NCI-H2227 (cell line): Measurements from ENCODE around the gene KDF1.

ENCODE experiments used
- DNase-seq: peaks from one replicate; lab custom pipeline; 2025; ENCODE audit not compliant: unreplicated experiment; lab: John Stamatoyannopoulos, UW

KDF1 gene, protein sequence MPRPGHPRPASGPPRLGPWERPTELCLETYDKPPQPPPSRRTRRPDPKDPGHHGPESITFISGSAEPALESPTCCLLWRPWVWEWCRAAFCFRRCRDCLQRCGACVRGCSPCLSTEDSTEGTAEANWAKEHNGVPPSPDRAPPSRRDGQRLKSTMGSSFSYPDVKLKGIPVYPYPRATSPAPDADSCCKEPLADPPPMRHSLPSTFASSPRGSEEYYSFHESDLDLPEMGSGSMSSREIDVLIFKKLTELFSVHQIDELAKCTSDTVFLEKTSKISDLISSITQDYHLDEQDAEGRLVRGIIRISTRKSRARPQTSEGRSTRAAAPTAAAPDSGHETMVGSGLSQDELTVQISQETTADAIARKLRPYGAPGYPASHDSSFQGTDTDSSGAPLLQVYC

DNA sequence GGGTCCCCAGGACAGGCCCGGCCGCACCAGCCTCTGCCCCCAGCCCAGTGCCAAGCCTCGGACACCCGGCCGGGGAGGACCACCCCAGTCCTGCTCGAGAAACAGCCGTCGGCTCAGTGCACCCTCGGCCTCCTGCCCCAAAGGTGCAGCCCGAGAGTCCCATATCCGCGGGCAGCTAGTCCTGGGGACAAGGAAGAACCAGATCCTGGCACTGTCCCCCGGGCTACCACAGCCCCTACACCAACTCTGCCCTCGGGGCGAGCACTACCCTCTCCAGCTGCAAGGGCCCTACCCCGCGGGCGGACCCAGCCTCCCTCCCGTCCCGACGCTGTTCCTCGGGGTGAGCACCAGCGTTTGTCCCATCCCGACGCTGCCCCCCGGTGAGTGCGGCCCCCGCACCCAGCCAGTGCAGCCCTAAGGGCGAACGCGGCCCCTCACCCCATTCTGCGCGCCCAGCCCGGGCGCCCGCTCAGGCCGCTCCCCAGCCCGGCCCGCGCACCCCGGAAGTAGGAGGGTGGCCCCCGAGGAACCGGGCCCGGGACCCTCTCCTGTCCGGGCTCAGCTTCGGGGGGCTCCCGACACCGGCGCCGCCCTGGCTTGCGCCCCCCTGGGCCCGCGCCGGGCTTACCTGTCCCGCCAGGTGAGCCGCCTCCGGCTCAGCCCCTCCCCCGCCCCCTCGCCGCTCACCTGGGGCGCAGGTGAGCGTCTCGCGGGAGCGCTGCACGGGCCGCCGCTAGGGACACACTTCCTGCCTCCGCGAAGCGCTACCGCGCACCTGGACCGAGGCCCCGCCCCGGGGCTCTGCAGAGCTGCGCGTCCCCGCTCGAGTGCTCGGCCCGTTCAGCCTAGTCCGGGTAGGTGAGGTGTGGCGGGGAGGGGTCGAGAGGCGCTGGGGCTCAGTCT, at the start of gene KDF1:
Gene KDF1, minus strand, starts transcription at position 747 of the 903 bp plus-strand sequence. CDS start 8,088 bp downstream, outside the sequence.
- DNase-seq = peak; percentile 25

DNA sequence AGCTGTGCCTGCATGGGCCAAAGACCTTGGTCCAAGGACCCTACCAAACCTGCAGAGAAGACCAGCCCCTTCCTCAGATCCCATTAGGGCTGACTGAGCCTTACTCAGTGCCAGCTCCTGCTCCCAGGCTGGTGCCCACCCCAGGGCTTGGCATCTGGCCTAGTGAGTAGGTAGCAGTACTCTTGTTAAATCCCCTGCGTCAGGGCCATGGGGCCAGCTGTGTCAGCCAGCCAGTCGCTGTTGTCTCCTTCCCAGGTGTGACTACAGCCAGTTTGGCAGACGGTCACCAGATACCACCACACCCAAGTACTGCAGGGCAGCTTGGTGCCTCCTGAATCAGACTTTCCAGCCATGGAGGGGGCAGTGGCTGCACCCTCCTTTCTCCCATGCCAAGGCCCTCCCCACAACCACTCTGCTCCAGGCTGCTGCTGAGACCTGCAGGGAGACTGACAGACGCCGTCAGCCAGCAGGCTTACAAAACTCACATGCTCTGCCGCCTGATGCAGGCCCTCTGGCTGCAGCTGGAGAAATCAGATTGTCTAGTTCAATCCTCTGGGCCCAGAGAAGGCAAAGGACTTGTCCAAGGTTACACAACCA, 49.4 kb upstream of the KDF1 start:
- DNase-seq = no peak

DNA sequence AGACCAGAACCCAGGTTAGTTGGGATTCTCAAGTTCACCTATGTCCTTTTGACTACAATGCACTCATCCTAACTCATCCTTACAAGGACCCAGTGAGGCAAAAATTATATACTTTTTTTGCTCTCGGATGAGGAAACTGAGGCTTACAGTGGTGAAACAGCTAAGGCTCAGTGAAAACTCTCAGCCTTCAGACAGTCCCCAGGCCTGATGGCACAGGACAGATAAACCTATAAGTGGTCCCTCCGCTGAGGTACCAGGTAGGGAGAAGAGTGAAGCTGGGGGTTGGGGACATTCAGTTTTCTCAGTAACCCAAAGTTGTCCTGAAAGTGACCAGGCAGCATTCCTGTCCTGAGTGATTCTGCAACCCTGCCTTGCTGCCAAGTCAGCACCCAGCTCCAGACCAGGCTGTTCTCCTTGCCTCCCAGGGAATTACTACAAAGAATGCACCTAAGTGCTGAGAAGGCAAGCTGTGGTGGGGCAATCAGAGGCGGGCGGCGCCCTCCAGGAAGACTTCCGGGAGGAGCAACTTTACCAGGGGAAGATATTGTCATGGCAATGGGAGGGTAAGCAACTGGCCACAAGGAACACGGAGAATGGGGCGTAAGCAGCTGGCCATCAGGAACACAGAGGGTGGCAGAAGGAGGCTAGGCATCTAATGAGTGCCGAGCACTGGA, 47.8 kb upstream of the KDF1 start:
- no peak for DNase-seq

DNA sequence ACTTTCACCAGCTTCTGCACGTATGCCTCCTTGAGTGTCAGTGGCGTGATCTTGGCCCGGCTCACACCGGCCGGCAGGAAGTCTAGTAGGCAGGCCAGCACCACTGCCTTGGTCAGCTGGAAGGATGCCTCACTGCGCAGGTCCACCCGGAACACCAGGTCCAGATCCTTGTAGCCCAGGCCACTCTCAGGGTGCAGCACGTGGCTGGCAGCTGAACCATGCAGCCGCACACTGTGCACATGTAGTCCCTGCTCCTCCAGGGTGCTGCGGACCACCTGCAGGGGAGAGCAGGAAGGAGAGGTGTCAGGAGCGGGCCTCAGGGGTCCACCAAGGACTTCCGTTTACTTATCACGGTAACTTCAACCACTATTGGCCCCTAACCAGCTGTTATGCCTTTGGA, 46.4 kb upstream of the KDF1 start:
- no peak for DNase-seq

DNA sequence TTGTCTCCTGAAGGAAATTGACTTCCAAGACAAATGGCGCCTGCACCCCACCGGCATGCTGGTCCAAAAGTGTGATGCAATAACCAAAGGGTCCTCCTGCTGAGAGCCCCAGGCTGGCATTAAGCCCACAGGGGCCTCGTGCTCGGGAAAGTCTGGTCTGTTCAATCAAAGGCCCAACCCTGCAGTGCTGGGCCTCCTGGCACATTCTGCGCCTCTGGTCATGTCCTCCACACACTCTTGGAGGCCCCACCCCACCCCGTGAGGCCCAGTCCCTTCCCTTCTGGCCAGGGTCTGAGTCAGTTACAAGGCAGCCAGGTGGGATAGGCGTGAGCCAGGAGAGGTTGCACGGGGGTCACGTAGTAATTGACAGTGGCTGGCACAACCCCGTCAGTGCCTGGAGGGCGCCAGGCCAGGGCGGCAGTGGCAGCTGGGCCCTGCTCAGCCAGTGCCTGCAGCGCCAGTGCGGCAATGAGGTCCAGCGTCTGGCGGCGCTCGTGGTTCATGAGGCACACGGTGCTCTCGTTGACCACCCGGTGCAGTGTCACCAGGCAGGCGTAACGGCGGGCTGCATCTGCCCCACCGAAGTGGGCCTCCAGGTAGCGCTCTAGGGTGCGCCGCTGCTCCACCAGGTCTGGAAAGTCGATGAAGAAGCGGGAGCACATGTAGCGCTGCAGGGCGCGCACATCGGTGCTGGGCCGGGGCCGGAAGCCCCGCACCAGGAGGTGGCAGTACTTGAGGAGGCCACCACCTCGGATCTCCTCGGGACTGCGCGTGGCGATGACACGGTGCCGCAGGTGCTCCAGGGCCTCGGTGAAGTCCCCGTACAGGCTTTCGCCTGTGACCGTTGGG, 45.6 kb upstream of the KDF1 start:
- DNase-seq = no peak

DNA sequence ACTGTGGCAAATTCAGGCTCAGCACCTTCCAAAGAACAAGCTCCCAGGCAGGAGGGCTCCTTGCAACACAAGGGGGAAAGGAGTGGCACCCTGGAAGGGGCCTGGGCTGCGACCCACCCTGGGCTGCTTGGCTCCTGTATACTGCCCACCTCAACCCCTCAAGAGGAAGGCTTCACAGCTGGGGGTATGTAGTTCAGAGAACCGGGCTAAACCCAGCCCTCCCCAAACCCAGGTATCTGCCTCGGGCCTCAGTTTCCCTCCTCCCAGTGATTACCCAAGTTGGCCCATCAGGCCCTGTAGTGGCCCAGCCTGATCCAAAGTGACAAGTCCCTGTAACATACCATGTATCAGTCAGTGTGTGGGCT, 44.9 kb upstream of the KDF1 start:
- DNase-seq = no peak

DNA sequence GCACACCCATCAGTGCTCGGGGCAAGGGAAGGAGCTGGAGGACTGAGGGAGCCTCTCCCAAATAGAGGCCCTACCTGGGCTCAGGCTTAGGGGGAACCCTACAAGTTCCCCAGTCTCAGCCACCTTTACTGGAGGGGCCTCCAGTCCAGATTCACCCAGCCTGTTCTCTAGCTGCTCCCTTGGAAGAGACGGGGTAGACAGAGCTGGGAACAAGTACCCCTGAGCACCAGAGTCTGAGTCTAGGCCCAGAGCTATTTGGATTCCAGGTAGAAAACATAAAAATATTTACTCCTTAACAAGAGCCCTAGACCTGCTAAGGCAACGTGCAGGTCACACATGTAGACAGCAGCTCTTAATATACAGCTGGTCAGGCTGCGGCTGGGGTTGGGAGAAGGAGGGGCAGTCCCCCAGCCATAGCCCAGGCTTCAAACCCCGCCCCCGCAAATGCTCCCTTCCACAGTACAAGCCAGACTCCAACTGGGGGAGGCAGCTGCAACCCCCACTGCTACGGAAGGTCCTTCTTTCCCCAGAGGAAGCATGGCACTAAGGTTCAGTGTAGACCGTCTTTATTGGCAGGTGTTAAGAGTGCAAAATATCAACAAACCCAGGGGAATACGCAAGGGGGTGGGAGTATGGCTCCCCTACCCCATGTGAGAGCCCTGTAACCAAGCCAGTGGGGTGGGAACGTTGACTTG, 44.4 kb upstream of the KDF1 start:
- DNase-seq = peak; percentile 70

DNA sequence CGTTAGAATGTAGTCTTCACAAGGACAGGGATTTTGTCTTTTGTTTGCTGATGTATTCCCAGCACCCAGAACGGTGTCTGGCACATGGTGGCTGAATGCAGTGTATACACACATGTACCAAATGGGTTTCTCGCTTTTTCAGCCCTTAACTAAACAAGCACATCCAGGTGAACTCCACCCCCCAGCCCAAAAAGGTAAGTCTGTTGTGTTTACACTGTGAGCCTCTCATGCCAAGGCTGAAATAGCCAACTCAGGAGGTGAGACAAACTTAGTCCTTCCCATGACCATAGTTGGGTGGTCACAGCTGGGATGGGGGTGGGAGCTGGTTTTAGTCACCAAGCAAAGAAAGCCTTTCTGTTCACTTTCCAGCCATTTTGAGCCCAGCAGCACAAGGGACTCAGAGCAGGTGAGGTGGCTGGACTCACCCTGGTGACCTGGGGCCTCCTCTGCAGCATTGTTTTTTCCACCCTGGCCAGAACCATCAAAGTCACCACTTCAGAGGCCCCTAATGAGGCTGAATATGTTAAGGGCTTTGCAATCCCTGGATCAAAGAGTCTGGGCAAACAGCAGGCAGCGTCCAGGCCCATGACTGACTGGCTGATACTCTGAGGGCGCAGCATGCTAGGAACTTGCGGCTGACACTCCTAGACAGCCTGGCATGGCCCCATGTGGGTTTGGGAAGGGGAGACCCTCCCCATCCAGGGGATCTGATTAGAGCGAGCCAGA, 43.6 kb upstream of the KDF1 start:
- no peak for DNase-seq

DNA sequence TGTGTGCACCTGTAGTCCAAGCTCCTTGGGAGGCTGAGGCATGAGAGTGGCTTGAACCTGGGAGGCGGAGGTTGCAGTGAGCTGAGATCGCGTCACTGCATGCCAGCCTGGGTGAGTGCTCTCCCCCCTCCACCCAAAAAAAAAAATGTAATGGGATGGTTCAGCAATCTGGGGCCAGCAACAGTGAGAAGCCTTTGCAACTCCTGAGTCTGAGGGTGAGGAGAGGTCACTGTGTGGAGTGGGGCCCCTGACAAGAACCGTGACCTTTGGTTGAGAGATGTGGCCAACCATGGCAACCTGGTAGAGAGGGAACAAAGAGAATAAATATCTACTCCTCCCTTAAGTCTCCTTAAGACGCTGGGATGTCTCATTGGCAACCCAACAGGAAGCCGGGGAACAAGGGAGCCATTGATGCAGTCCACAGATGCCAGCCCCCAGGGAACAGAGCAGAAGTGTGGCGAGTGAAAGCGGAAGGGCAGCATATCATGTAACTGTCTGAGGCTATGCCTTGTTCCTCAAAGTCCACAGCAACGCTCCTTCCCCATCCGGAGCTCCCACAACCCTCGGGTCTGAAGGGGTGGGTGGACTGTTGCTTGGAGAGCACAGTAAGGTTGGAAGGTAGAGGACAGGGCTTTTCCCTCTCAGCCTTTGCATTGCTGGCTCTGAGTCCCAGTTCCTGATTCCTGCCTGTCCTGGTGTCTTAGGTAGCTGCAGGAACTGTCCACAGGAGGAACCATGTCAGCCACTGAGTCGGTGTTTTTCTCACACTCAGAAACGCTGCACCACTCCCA, 41.5 kb upstream of the KDF1 start:
- no peak for DNase-seq

DNA sequence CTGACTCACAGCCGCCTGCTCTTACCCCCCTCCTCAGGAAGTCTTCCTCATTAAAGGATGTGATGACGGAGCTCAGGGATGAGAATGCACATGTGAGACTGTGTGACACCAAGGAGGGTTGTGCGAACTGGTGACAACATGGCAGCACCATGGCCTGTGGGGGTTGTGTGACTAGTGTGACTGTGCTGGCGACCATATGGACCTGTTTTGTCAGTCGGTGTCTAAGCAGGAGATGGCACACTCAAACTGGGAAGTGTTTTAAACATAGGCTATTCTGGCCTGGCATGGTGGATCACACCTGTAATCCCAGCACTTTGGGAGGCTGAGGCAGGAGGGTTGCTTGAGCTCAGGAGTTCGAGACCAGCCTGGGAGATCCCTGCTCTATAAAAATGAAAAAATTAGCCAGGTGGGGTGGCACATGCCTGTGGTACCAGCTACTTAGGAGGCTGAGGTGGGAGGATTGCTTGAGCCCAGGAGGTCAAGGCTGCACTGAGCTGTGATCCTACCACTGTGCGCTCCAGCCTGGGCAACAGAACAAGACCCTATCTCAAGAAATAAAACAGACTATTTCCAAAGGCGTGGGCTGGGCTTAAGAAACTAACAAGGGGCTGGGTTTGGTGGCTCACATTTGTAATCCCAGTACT, 40.7 kb upstream of the KDF1 start:
- DNase-seq = no peak

DNA sequence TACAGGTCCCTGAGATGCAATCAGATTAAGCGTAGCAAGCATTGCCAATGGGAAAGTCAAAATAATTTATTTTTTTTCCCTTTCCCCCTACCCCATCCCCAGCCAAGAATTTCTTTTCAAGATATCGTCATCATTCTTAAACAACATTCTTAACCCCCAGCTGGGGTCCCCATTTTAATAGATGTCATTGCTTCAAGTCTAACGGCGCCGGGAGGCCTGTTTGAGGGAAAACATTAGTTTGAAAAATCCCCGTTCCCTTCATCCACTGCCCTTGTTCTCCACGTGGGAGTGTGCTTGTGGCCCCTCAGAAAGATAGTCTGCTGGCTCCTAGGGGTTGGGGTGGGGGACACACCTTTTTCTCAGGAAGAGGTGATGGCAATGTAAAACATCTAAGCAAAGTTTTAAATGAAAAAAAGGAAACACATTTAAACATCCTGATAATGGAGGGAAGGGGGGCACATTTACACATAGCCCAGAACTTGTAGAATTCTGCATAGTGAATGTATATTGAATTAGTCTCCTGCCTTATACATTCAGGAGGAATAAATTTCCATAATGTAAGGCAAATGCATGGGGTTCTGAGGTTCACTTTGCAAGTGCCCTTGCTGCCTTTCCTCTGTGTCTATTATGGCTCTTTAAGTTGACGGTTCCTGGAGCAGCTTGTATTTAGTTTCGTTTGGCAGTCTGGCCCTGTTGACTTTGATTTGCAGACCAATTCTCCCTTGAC, 40.0 kb upstream of the KDF1 start:
- no peak for DNase-seq

DNA sequence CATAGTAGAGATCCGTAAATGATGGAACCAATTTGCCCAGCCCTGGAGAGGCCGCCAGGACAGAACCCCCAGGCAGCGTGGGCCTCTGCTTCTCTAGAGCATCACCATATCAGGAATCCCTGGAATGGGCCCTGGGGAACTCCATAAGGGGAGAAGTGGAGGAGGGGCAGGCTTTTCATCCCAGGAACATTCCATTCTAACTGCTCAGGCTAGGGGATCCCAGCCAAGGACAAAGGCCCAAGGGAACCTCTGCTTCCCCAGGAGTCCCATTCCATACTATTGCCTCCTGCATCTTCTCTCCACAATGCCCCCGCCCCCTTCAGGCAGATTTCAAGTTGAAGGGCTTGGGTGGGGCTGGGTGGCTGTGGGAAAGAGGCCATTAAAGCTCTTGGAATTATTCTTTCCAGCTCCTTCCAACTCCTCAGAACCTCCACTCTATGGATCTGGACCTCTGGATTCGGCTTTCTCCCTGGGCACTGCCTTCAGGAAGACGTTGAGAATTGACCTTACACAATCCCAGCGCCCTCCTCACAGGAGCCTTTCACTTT, 39.2 kb upstream of the KDF1 start:
- no peak for DNase-seq

DNA sequence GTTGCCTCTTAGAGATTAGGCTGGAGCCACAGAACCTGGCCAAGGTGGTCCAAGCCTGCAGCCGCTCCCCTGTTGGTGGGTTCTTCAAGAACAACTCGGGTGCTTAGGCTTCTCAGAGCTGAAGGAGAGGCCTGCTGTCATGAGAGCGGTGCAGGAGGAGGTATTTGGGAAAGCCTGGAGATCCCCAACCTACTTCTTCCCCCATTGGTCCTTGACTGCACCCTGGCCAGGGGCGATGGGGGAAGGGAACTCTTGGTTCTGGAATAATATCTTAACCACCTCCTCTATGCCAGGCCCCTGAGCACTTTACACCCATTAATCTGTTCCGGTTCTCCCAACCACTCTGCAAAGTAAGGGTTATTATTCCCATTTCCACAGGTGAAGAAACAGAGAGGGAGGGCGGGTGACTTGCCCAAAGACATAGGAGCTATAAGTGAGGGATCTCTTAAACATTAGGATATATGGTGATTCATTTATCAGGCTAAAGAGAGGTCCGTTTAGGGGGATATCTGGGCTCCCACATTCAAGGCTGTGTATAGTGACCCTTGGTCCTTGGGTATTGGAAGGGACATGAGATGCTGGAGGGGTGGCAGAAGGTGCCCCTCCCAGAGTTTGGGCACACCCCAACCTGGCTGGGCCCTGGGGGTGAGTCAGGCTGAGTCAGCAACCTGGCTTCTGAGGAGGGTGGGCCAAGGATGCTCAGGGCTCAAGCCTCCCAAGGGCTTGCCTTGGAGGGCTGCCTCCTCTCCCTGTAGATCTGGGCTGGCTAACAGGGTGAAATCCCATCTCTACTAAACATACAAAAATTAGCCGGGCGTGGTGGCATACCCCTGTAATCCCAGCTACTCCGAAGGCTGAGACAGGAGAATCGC, 38.4 kb upstream of the KDF1 start:
- DNase-seq = no peak

DNA sequence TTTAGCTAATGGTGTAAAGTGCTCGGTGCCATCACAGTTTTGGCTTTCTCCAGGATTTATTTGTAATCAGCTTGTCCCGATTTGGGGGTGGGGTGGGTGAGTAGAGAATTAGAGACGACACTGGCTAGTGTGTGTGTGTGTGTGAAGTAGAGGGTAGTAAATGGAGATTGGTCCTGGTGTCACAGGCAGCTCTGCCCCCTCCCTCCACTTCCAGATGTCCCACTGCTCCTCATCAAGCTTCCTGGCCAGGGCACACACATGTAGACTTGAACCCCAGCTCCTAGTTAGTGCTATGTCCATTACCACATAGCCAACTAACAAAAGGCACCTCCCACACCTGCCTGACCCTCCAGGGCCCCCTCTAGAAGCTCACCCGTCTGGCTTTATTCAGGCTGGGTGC, 36.4 kb upstream of the KDF1 start:
- no peak for DNase-seq

DNA sequence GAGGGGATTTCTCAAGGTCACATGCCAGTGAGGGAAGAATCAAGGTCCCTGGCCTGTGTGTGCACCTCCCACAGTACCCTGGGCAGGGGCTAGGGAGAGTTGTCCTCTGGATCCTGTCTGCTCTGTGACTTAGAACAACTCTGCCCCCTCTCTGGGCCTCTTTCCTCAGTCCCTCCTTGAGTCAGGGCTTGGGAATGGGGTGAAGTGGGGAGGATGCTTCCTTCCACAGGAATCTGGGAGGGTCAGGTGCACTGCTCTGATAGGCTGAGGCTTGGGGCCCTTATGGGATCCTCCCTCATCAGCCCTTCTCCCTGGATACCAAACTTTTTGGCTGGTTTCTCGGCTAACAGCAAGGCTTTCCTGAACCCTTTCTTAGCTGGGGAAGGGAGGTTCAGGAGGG, 35.8 kb upstream of the KDF1 start:
- no peak for DNase-seq
